ENCODE data around the gene ZNF678.
"Not testable (repeated sequence)": the region's sequence is repeated elsewhere in the genome, so short reads cannot be mapped to it uniquely, and the experiment has no call there.

The ZNF678 gene

DNA sequence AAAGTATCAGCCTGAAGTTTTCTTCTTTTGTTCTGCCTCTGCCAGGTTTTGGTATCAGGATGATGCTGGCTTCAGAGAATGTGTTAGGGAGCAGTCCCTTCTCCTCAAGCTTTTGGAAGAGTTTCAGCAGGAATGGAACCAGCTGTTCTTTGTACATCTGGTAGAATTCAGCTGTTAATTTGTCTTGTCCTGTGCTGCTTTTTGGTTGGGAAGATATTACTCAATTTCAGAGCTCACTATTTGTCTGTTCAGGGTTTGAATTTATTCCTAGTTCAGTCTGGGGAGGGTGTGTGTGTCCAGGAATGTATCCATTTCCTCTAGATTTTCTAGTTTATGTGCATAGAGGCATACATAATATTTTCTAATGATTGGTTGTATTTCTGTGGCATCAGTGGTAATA, 12.8 kb downstream of the ZNF678 start:
- Histone ChIP-seq H3K27me3 (replicated peaks in 2 of 5; ENCODE audit: control insufficient read depth in 4 of 5, insufficient read depth in 5 of 5, low read length in 4 of 5) (no peaks in the 10 kb centered on the region), H3K9me3 (ENCODE audit: control extremely low read depth in 1 of 5, control insufficient read depth in 4 of 5, insufficient read depth in 2 of 5, low read depth in 1 of 5, low read length in 4 of 5) (peaks cover 18 to 84% (median 46%) of the 10 kb centered on the region in 5 experiments), H3K4me1 (ENCODE audit: control extremely low read depth in 1 of 4, control insufficient read depth in 4 of 4, insufficient read depth in 4 of 4, low read length in 3 of 4) (no peaks in the 10 kb centered on the region), H3K27ac (ENCODE audit: insufficient read depth in 1 of 2, low read depth in 1 of 2, low read length in 2 of 2, poor library complexity in 1 of 2, severe bottlenecking in 2 of 2) (no peak overlapping the region), H3K36me3 (ENCODE audit: control insufficient read depth in 4 of 4, insufficient read depth in 4 of 4, low read length in 3 of 4) (peaks cover 8 to 31% (median 10%) of the 10 kb centered on the region in 4 experiments), H3K4me3 (ENCODE audit: control insufficient read depth in 1 of 7, extremely low read depth in 1 of 7, insufficient read depth in 4 of 7, low read depth in 2 of 7, low read length in 6 of 7) (no peak overlapping the region)
- ChIA-PET CTCF (no interaction called here), POLR2A (no interaction called here)
- DNase-seq, result no peak

DNA sequence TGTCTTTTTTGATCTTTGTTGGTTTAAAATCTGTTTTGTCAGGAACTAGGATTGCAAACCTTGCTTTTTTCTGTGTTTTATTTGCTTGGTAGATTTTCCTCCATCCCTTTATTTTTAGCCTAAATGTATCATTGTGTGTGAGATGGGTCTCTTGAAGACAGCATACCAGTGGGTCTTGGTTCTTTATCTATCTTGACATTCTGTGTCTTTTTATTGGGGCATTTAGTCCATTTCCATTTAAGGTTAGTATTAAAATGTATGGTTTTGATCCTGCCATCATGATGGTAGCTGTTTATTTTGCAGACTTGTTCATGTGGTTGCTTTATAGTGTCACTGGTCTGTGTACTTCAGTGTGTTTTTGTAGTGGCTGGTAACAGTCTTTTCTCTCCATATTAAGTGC, 14.1 kb downstream of the ZNF678 start:
- H3K27ac ChIP-seq (ENCODE audit: insufficient read depth in 1 of 2, low read depth in 1 of 2, low read length in 2 of 2, poor library complexity in 1 of 2, severe bottlenecking in 2 of 2), result no peak overlapping the region
- CTCF ChIA-PET, result no interaction called here
- H3K4me3 ChIP-seq (ENCODE audit: control insufficient read depth in 1 of 7, extremely low read depth in 1 of 7, insufficient read depth in 4 of 7, low read depth in 2 of 7, low read length in 6 of 7), result no peak overlapping the region
- POLR2A ChIA-PET, result no interaction called here
- no peaks in the 10 kb centered on the region for H3K4me1 ChIP-seq (ENCODE audit: control extremely low read depth in 1 of 4, control insufficient read depth in 4 of 4, insufficient read depth in 4 of 4, low read length in 3 of 4)
- DNase-seq, result peak in 1 of 3 donors; percentile 10
- H3K27me3 ChIP-seq (replicated peaks in 2 of 5; ENCODE audit: control insufficient read depth in 4 of 5, insufficient read depth in 5 of 5, low read length in 4 of 5), result no peaks in the 10 kb centered on the region
- peaks cover 4 to 24% (median 6%) of the 10 kb centered on the region in 4 experiments for H3K36me3 ChIP-seq (ENCODE audit: control insufficient read depth in 4 of 4, insufficient read depth in 4 of 4, low read length in 3 of 4)
- peaks cover 18 to 86% (median 44%) of the 10 kb centered on the region in 5 experiments for H3K9me3 ChIP-seq (ENCODE audit: control extremely low read depth in 1 of 5, control insufficient read depth in 4 of 5, insufficient read depth in 2 of 5, low read depth in 1 of 5, low read length in 4 of 5)

DNA sequence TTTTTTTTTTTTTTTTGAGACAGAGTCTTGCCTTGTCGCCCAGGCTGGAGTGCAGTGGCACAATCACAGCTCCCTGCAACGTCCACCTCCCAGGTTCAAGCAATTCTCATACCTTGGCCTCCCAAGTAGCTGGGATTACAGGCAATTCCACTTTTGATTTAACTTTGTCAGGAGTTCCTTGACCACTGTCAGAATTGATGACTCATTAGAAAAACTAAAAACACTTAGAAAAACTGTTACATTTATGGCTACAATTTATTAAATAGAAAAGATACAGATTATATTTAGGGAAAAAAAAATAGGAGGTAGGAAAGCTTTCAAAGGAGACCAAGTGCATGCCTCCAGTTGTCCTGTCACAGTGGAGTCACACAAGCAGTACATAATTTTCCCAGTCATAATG, 20.0 kb downstream of the ZNF678 start:
- POLR2A ChIA-PET, result no interaction called here
- H3K9me3 ChIP-seq (ENCODE audit: control extremely low read depth in 1 of 5, control insufficient read depth in 4 of 5, insufficient read depth in 2 of 5, low read depth in 1 of 5, low read length in 4 of 5), result peaks cover 16 to 86% (median 38%) of the 10 kb centered on the region in 5 experiments
- 92% methylated on average over 2 of the region's 2 CpGs for WGBS (ENCODE audit: insufficient coverage)
- H3K27ac ChIP-seq (ENCODE audit: insufficient read depth in 1 of 2, low read depth in 1 of 2, low read length in 2 of 2, poor library complexity in 1 of 2, severe bottlenecking in 2 of 2), result no peak overlapping the region
- no peaks in the 10 kb centered on the region for H3K27me3 ChIP-seq (replicated peaks in 2 of 5; ENCODE audit: control insufficient read depth in 4 of 5, insufficient read depth in 5 of 5, low read length in 4 of 5)
- H3K4me3 ChIP-seq (ENCODE audit: control insufficient read depth in 1 of 7, extremely low read depth in 1 of 7, insufficient read depth in 4 of 7, low read depth in 2 of 7, low read length in 6 of 7), result no peak overlapping the region
- CTCF ChIA-PET, result interaction anchor here (0.9 kb wide), 1 partner anchor 9 kb away, joined by 3 read pairs; no protein-coding TSS in a partner anchor
- H3K36me3 ChIP-seq (ENCODE audit: control insufficient read depth in 4 of 4, insufficient read depth in 4 of 4, low read length in 3 of 4), result peaks cover 8 to 39% (median 16%) of the 10 kb centered on the region in 4 experiments
- H3K4me1 ChIP-seq (ENCODE audit: control extremely low read depth in 1 of 4, control insufficient read depth in 4 of 4, insufficient read depth in 4 of 4, low read length in 3 of 4), result no peaks in the 10 kb centered on the region
- DNase-seq, result no peak

DNA sequence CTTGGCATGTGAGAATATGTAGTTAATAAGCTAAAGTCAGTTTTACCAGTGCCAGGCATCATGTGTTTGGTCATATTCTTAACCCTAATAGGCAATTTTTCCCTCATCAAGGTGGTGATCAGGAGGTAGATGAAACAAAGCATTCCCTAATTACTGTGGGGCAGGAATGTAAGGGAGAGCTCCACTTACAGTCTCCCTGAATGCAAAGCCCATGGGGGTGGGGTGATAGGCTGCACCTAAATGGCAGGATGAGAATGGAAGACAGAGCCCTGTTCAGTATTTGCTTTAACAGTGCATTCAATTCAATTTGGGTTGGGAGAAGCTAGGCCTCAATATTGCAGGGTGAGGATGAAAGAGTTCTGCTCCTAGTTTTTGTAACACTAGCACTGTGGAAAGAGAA, 23.4 kb downstream of the ZNF678 start:
- peaks cover 8 to 76% (median 51%) of the 10 kb centered on the region in 5 experiments for H3K9me3 ChIP-seq (ENCODE audit: control extremely low read depth in 1 of 5, control insufficient read depth in 4 of 5, insufficient read depth in 2 of 5, low read depth in 1 of 5, low read length in 4 of 5)
- no peak overlapping the region for H3K27ac ChIP-seq (ENCODE audit: insufficient read depth in 1 of 2, low read depth in 1 of 2, low read length in 2 of 2, poor library complexity in 1 of 2, severe bottlenecking in 2 of 2)
- no peak overlapping the region for H3K4me3 ChIP-seq (ENCODE audit: control insufficient read depth in 1 of 7, extremely low read depth in 1 of 7, insufficient read depth in 4 of 7, low read depth in 2 of 7, low read length in 6 of 7)
- H3K27me3 ChIP-seq (replicated peaks in 2 of 5; ENCODE audit: control insufficient read depth in 4 of 5, insufficient read depth in 5 of 5, low read length in 4 of 5), result no peaks in the 10 kb centered on the region
- POLR2A ChIA-PET, result no interaction called here
- CTCF ChIA-PET, result no interaction called here
- peaks cover 4 to 44% (median 17%) of the 10 kb centered on the region in 4 experiments for H3K36me3 ChIP-seq (ENCODE audit: control insufficient read depth in 4 of 4, insufficient read depth in 4 of 4, low read length in 3 of 4)
- no peak for DNase-seq
- H3K4me1 ChIP-seq (ENCODE audit: control extremely low read depth in 1 of 4, control insufficient read depth in 4 of 4, insufficient read depth in 4 of 4, low read length in 3 of 4), result no peaks in the 10 kb centered on the region

DNA sequence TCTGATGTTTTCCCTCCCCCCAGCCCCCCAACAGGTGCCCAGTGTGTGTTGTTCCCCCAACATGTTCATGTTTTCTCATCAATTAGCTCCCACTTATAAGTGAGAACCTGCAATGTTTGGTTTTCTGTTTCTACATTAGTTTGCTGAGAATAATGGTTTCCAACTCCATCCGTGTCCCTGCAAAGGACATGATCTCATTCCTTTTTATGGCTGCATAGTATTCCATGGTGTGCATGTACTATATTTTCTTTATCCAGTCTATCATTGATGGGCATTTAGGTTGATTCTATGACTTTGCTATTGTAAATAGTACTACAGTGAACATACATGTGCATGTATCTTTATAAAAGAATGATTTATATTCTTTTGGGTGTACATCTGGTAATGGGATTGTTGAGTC, 24.6 kb downstream of the ZNF678 start:
- no CpG with 5 or more reads among the region's 1 CpG for WGBS (ENCODE audit: insufficient coverage)

DNA sequence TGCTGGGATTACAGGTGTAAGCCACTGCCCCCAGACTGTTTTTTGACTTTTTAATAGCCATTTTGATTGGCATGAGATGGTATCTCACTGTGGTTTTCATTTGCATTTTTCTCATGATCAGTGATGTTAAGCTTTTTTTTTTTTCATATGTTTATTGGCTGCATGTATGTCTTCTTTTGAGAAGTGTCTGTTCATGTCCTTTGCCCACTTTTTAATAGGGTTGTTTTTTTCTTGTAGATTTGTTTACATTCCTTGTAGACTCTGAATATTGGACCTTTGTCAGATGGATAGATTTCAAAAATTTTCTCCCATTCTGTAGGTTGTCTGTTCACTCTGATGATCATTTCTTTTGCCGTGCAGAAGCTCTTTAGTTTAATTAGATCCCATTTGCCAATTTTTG, 25.4 kb downstream of the ZNF678 start:
- H3K4me3 ChIP-seq (ENCODE audit: control insufficient read depth in 1 of 7, extremely low read depth in 1 of 7, insufficient read depth in 4 of 7, low read depth in 2 of 7, low read length in 6 of 7); H3K4me1 ChIP-seq (ENCODE audit: control extremely low read depth in 1 of 4, control insufficient read depth in 4 of 4, insufficient read depth in 4 of 4, low read length in 3 of 4); H3K27ac ChIP-seq (ENCODE audit: insufficient read depth in 1 of 2, low read depth in 1 of 2, low read length in 2 of 2, poor library complexity in 1 of 2, severe bottlenecking in 2 of 2); CTCF ChIA-PET; H3K27me3 ChIP-seq (replicated peaks in 2 of 5; ENCODE audit: control insufficient read depth in 4 of 5, insufficient read depth in 5 of 5, low read length in 4 of 5); DNase-seq; POLR2A ChIA-PET: not testable (repeated sequence)
- 86% methylated on average over 1 of the region's 1 CpG for WGBS (ENCODE audit: insufficient coverage)
- H3K9me3 ChIP-seq (ENCODE audit: control extremely low read depth in 1 of 5, control insufficient read depth in 4 of 5, insufficient read depth in 2 of 5, low read depth in 1 of 5, low read length in 4 of 5), result peaks cover 10 to 73% (median 50%) of the 10 kb centered on the region in 5 experiments
- peaks cover 4 to 42% (median 17%) of the 10 kb centered on the region in 4 experiments for H3K36me3 ChIP-seq (ENCODE audit: control insufficient read depth in 4 of 4, insufficient read depth in 4 of 4, low read length in 3 of 4)

More for the DNA sequence above, 24.6 kb downstream of the ZNF678 start:
- H3K4me1 ChIP-seq (ENCODE audit: control extremely low read depth in 1 of 4, control insufficient read depth in 4 of 4, insufficient read depth in 4 of 4, low read length in 3 of 4), result no peaks in the 10 kb centered on the region
- no peak for DNase-seq
- ChIA-PET CTCF (no interaction called here), POLR2A (no interaction called here)
- H3K4me3 ChIP-seq (ENCODE audit: control insufficient read depth in 1 of 7, extremely low read depth in 1 of 7, insufficient read depth in 4 of 7, low read depth in 2 of 7, low read length in 6 of 7), result peak overlapping the region in 1 of 7 experiments; percentile 28
- no peaks in the 10 kb centered on the region for H3K27me3 ChIP-seq (replicated peaks in 2 of 5; ENCODE audit: control insufficient read depth in 4 of 5, insufficient read depth in 5 of 5, low read length in 4 of 5)
- peaks cover 10 to 75% (median 50%) of the 10 kb centered on the region in 5 experiments for H3K9me3 ChIP-seq (ENCODE audit: control extremely low read depth in 1 of 5, control insufficient read depth in 4 of 5, insufficient read depth in 2 of 5, low read depth in 1 of 5, low read length in 4 of 5)
- H3K36me3 ChIP-seq (ENCODE audit: control insufficient read depth in 4 of 4, insufficient read depth in 4 of 4, low read length in 3 of 4), result peaks cover 4 to 44% (median 20%) of the 10 kb centered on the region in 4 experiments
- no peak overlapping the region for H3K27ac ChIP-seq (ENCODE audit: insufficient read depth in 1 of 2, low read depth in 1 of 2, low read length in 2 of 2, poor library complexity in 1 of 2, severe bottlenecking in 2 of 2)

DNA sequence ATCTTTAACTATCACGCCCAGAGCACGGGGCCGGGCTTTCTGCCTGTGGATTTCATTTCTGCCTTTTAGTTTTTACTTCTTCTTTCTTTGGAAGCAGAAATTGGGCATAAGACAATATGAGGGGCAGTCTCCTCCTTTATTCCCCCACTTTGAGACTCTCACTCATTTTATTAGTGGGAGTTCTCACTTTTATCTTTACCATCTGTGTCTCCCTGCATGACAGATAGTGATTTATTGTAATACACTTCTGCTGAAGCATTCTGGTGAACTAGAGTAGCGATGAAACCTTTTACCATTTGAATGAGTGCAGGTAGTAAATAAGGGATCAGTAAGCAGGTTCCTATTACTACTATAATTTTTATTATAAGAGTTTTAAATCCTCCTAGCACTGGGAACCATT, 26.4 kb downstream of the ZNF678 start:
- CTCF ChIA-PET, result not testable (repeated sequence)
- WGBS (ENCODE audit: insufficient coverage), result 94% methylated on average over 3 of the region's 4 CpGs
- peaks cover 10 to 66% (median 44%) of the 10 kb centered on the region in 5 experiments for H3K9me3 ChIP-seq (ENCODE audit: control extremely low read depth in 1 of 5, control insufficient read depth in 4 of 5, insufficient read depth in 2 of 5, low read depth in 1 of 5, low read length in 4 of 5)

More for the DNA sequence above, 26.4 kb downstream of the ZNF678 start:
- peaks cover 2 to 33% (median 13%) of the 10 kb centered on the region in 4 experiments for H3K36me3 ChIP-seq (ENCODE audit: control insufficient read depth in 4 of 4, insufficient read depth in 4 of 4, low read length in 3 of 4)
- H3K27ac ChIP-seq (ENCODE audit: insufficient read depth in 1 of 2, low read depth in 1 of 2, low read length in 2 of 2, poor library complexity in 1 of 2, severe bottlenecking in 2 of 2); DNase-seq; H3K4me1 ChIP-seq (ENCODE audit: control extremely low read depth in 1 of 4, control insufficient read depth in 4 of 4, insufficient read depth in 4 of 4, low read length in 3 of 4); POLR2A ChIA-PET; H3K4me3 ChIP-seq (ENCODE audit: control insufficient read depth in 1 of 7, extremely low read depth in 1 of 7, insufficient read depth in 4 of 7, low read depth in 2 of 7, low read length in 6 of 7); H3K27me3 ChIP-seq (replicated peaks in 2 of 5; ENCODE audit: control insufficient read depth in 4 of 5, insufficient read depth in 5 of 5, low read length in 4 of 5): not testable (repeated sequence)

All from common myeloid progenitor, CD34-positive (primary cell).